ENCODE measurements around the gene TMEM213. TPM values are rescaled to one million over a fixed set of nuclear protein-coding genes. Genes with fewer than 3 reads are reported as not detected.

Gene TMEM213
- total RNA-seq, 1 experiment from 2014 or later = not detected

- DNase-seq (ENCODE audit: low read depth, low spot score) (no peak), ATAC-seq (no peak)
- POLR2A ChIA-PET = no interaction called here
- H3K4me3 ChIP-seq (ENCODE audit: low read depth in 2 of 2, low read length in 2 of 2) = no peak overlapping the region
- TF ChIP-seq REST (IDR thresholded peaks at IDR 0.05; ENCODE audit: insufficient read depth in 1 of 2, low read depth in 2 of 2, low read length in 1 of 2) = no peak
- TF ChIP-seq POLR2AphosphoS5 (IDR thresholded peaks at IDR 0.05; ENCODE audit: low read depth, low read length) = no peak
- TF ChIP-seq SIN3A (IDR thresholded peaks at IDR 0.05; ENCODE audit: borderline replicate concordance, insufficient read depth, low read depth, low read length) = no peak
- TF ChIP-seq TCF7L2 (IDR thresholded peaks at IDR 0.05; ENCODE audit: low read depth, low read length) = no peak
- no peak for TF ChIP-seq CTCF (IDR thresholded peaks at IDR 0.05)
- no peaks in the 10 kb centered on the region for H3K4me1 ChIP-seq (ENCODE audit: control insufficient read depth, insufficient read depth, low read length)
- in situ Hi-C loops (cut with HindIII; ENCODE audit: low pct_unique_long_range_greater_than_20kb, low sequenced_read_pairs) = no loop called here
- no TSS peak for BruUV-seq (replicated peaks)
- H3K36me3 ChIP-seq (ENCODE audit: control insufficient read depth, insufficient read depth, low read length) = no peaks in the 10 kb centered on the region
- H3K27ac ChIP-seq (ENCODE audit: low read length) = no peak overlapping the region
- peaks cover 2% of the 10 kb centered on the region; the same call in 1 of the 2 replicates for H3K27me3 ChIP-seq (ENCODE audit: control insufficient read depth, insufficient read depth, low read length)
- H3K9me3 ChIP-seq (ENCODE audit: control insufficient read depth, insufficient read depth, low read depth, low read length) = no peaks in the 10 kb centered on the region
- CTCF ChIA-PET = no interaction called here
- intact Hi-C loops (cut with micrococcal nuclease; ENCODE audit: unreplicated experiment) = no loop called here
Measured at GRCh38 chr7:138814816-138815332, 17.1 kb downstream of the TMEM213 start.

GRCh38 chr7:138816650-138817049 lies 18.9 kb downstream of the TMEM213 start:
- in situ Hi-C loops (cut with HindIII; ENCODE audit: low pct_unique_long_range_greater_than_20kb, low sequenced_read_pairs) = no loop called here
- TF ChIP-seq REST (IDR thresholded peaks at IDR 0.05; ENCODE audit: insufficient read depth in 1 of 2, low read depth in 2 of 2, low read length in 1 of 2) (no peak), TCF7L2 (IDR thresholded peaks at IDR 0.05; ENCODE audit: low read depth, low read length) (no peak), CTCF (IDR thresholded peaks at IDR 0.05) (no peak), POLR2AphosphoS5 (IDR thresholded peaks at IDR 0.05; ENCODE audit: low read depth, low read length) (no peak), SIN3A (IDR thresholded peaks at IDR 0.05; ENCODE audit: borderline replicate concordance, insufficient read depth, low read depth, low read length) (no peak)
- Histone ChIP-seq H3K27me3 (ENCODE audit: control insufficient read depth, insufficient read depth, low read length) (peaks cover 2% of the 10 kb centered on the region; the same call in 1 of the 2 replicates), H3K4me3 (ENCODE audit: low read depth in 2 of 2, low read length in 2 of 2) (no peak overlapping the region), H3K36me3 (ENCODE audit: control insufficient read depth, insufficient read depth, low read length) (no peaks in the 10 kb centered on the region), H3K9me3 (ENCODE audit: control insufficient read depth, insufficient read depth, low read depth, low read length) (no peaks in the 10 kb centered on the region), H3K27ac (ENCODE audit: low read length) (no peak overlapping the region), H3K4me1 (ENCODE audit: control insufficient read depth, insufficient read depth, low read length) (no peaks in the 10 kb centered on the region)
- DNase-seq (ENCODE audit: low read depth, low spot score) = no peak
- ChIA-PET POLR2A (no interaction called here), CTCF (interaction anchor here (0.5 kb wide), 1 partner anchor 915 kb away, joined by 3 read pairs; no protein-coding TSS in a partner anchor)
- ATAC-seq = no peak
- no TSS peak for BruUV-seq (replicated peaks)
- intact Hi-C loops (cut with micrococcal nuclease; ENCODE audit: unreplicated experiment) = no loop called here
